ENCODE results near the gene INSIG1. TPM values are rescaled to one million over a fixed set of nuclear protein-coding genes. Genes with fewer than 3 reads are reported as not detected.
A peak's percentile ranks its signal among the peaks of the same experiment; 100 is the strongest.

INSIG1 gene
- total and polyA plus RNA-seq, 4 donors: 14.1 to 48.3 (median 26.1) TPM

- DNase-seq (no peak), ATAC-seq (ENCODE audit: low FRiP score) (no peak)
- Histone ChIP-seq H3K4me3 (ENCODE audit: low read length in 2 of 2) (no peak overlapping the region), H3K4me1 (ENCODE audit: control insufficient read depth in 1 of 2, insufficient read depth in 2 of 2, low read length in 2 of 2) (no peaks in the 10 kb centered on the region), H3K27me3 (ENCODE audit: control insufficient read depth in 1 of 2, insufficient read depth in 2 of 2, low read length in 1 of 2) (no peaks in the 10 kb centered on the region), H3K36me3 (ENCODE audit: control insufficient read depth in 1 of 2, insufficient read depth in 2 of 2, low read length in 1 of 2) (no peaks in the 10 kb centered on the region), H3K27ac (ENCODE audit: low read depth in 1 of 2, low read length in 2 of 2) (no peak overlapping the region), H3K9me3 (ENCODE audit: control insufficient read depth, low read length) (no peaks in the 10 kb centered on the region)
- WGBS, 2 donors: 89 to 90% methylated on average over 8 of the region's 8 CpGs
- intact Hi-C loops (cut with DNase I): loop anchor here in 1 of 2 donors (10.0 kb wide), 1 partner anchor 289 kb away; the partner anchor contains the start of gene PAXIP1
These were observed 3.8 kb upstream of the INSIG1 start for GRCh38 chr7:155293721-155294510.

- Histone ChIP-seq H3K4me3 (ENCODE audit: low read length in 2 of 2) (no peak overlapping the region), H3K4me1 (ENCODE audit: control insufficient read depth in 1 of 2, insufficient read depth in 2 of 2, low read length in 2 of 2) (no peaks in the 10 kb centered on the region), H3K27me3 (ENCODE audit: control insufficient read depth in 1 of 2, insufficient read depth in 2 of 2, low read length in 1 of 2) (no peaks in the 10 kb centered on the region), H3K36me3 (ENCODE audit: control insufficient read depth in 1 of 2, insufficient read depth in 2 of 2, low read length in 1 of 2) (no peaks in the 10 kb centered on the region), H3K27ac (ENCODE audit: low read depth in 1 of 2, low read length in 2 of 2) (no peak overlapping the region), H3K9me3 (ENCODE audit: control insufficient read depth, low read length) (no peaks in the 10 kb centered on the region)
- no peak for ATAC-seq (ENCODE audit: low FRiP score)
- WGBS, 2 donors: 74 to 79% methylated on average over 6 of the region's 6 CpGs
- no peak for DNase-seq
- intact Hi-C loops (cut with DNase I): loop anchor here in 1 of 2 donors (10.0 kb wide), 1 partner anchor 290 kb away; the partner anchor contains the start of gene PAXIP1
These were observed 3.2 kb upstream of the INSIG1 start for GRCh38 chr7:155294511-155294778.

GRCh38 chr7:155295511-155295910, 2.2 kb upstream of the INSIG1 start:
- H3K4me3 ChIP-seq (ENCODE audit: low read length in 2 of 2): no peak overlapping the region
- H3K27me3 ChIP-seq (ENCODE audit: control insufficient read depth in 1 of 2, insufficient read depth in 2 of 2, low read length in 1 of 2): no peaks in the 10 kb centered on the region
- H3K27ac ChIP-seq (ENCODE audit: low read depth in 1 of 2, low read length in 2 of 2): no peak overlapping the region
- DNase-seq: no peak
- intact Hi-C loops (cut with DNase I): loop anchor here (5.0 to 10.0 kb wide), 3 partner anchors 38 to 347 kb away; partner anchors contain the start of genes PAXIP1 (in 1 of the 2) and RBM33 (in 1 of the 2)
- no peak for ATAC-seq (ENCODE audit: low FRiP score)
- no peaks in the 10 kb centered on the region for H3K4me1 ChIP-seq (ENCODE audit: control insufficient read depth in 1 of 2, insufficient read depth in 2 of 2, low read length in 2 of 2)
- H3K36me3 ChIP-seq (ENCODE audit: control insufficient read depth in 1 of 2, insufficient read depth in 2 of 2, low read length in 1 of 2): no peaks in the 10 kb centered on the region
- 93 to 94% methylated on average over 7 of the region's 7 CpGs for WGBS, 2 donors
- H3K9me3 ChIP-seq (ENCODE audit: control insufficient read depth, low read length): no peaks in the 10 kb centered on the region

GRCh38 chr7:155296006-155296787, 1.5 kb upstream of the INSIG1 start:
- intact Hi-C loops (cut with DNase I): loop anchor here (2.0 to 10.0 kb wide), 5 partner anchors 39 to 346 kb away; partner anchors contain the start of genes PAXIP1 (in 2 of the 2) and RBM33 (in 1 of the 2)
- ATAC-seq (ENCODE audit: low FRiP score) (no peak), DNase-seq (no peak)
- no peaks in the 10 kb centered on the region for H3K9me3 ChIP-seq (ENCODE audit: control insufficient read depth, low read length)
- no peak overlapping the region for H3K4me3 ChIP-seq (ENCODE audit: low read length in 2 of 2)
- no peak overlapping the region for H3K27ac ChIP-seq (ENCODE audit: low read depth in 1 of 2, low read length in 2 of 2)
- no peaks in the 10 kb centered on the region for H3K36me3 ChIP-seq (ENCODE audit: control insufficient read depth in 1 of 2, insufficient read depth in 2 of 2, low read length in 1 of 2)
- H3K27me3 ChIP-seq (ENCODE audit: control insufficient read depth in 1 of 2, insufficient read depth in 2 of 2, low read length in 1 of 2): no peaks in the 10 kb centered on the region
- WGBS, 2 donors: 86 to 90% methylated on average over 18 of the region's 18 CpGs
- no peaks in the 10 kb centered on the region for H3K4me1 ChIP-seq (ENCODE audit: control insufficient read depth in 1 of 2, insufficient read depth in 2 of 2, low read length in 2 of 2)

- Histone ChIP-seq H3K9me3 (ENCODE audit: control insufficient read depth, low read length) (no peaks in the 10 kb centered on the region), H3K4me3 (ENCODE audit: low read length in 2 of 2) (peak overlapping the region; percentile 37 to 78), H3K27ac (ENCODE audit: low read depth in 1 of 2, low read length in 2 of 2) (peak overlapping the region in 1 of 2 donors; percentile 53), H3K27me3 (ENCODE audit: control insufficient read depth in 1 of 2, insufficient read depth in 2 of 2, low read length in 1 of 2) (no peaks in the 10 kb centered on the region), H3K4me1 (ENCODE audit: control insufficient read depth in 1 of 2, insufficient read depth in 2 of 2, low read length in 2 of 2) (no peaks in the 10 kb centered on the region), H3K36me3 (ENCODE audit: control insufficient read depth in 1 of 2, insufficient read depth in 2 of 2, low read length in 1 of 2) (no peaks in the 10 kb centered on the region)
- 5 to 8% methylated on average over 49 to 57 of the region's 57 CpGs for WGBS, 2 donors
- peak; percentile 77 for ATAC-seq (ENCODE audit: low FRiP score)
- DNase-seq: peak; percentile 77 to 90
- intact Hi-C loops (cut with DNase I): loop anchor here (2.0 to 10.0 kb wide), 5 partner anchors 40 to 345 kb away; partner anchors contain the start of genes PAXIP1 (in 2 of the 2) and RBM33 (in 1 of the 2)
These were observed 726 bp upstream of the INSIG1 start for GRCh38 chr7:155296788-155297516.

GRCh38 chr7:155298288-155298833, 683 bp downstream of the INSIG1 start:
- no peaks in the 10 kb centered on the region for H3K9me3 ChIP-seq (ENCODE audit: control insufficient read depth, low read length)
- peak overlapping the region; percentile 30 to 68 for H3K4me3 ChIP-seq (ENCODE audit: low read length in 2 of 2)
- intact Hi-C loops (cut with DNase I): loop anchor here (5.0 to 10.0 kb wide), 3 partner anchors 41 to 344 kb away; partner anchors contain the start of genes PAXIP1 (in 1 of the 2) and RBM33 (in 1 of the 2)
- H3K4me1 ChIP-seq (ENCODE audit: control insufficient read depth in 1 of 2, insufficient read depth in 2 of 2, low read length in 2 of 2): no peaks in the 10 kb centered on the region
- H3K27ac ChIP-seq (ENCODE audit: low read depth in 1 of 2, low read length in 2 of 2): peak overlapping the region in 1 of 2 donors; percentile 20
- H3K36me3 ChIP-seq (ENCODE audit: control insufficient read depth in 1 of 2, insufficient read depth in 2 of 2, low read length in 1 of 2): peaks cover 0 to 2% of the 10 kb centered on the region in 2 donors
- DNase-seq (no peak), ATAC-seq (ENCODE audit: low FRiP score) (peak; percentile 1)
- no peaks in the 10 kb centered on the region for H3K27me3 ChIP-seq (ENCODE audit: control insufficient read depth in 1 of 2, insufficient read depth in 2 of 2, low read length in 1 of 2)
- WGBS, 2 donors: 1 to 2% methylated on average over 26 to 34 of the region's 34 CpGs

GRCh38 chr7:155298834-155299534, 1.3 kb downstream of the INSIG1 start:
- Histone ChIP-seq H3K4me1 (ENCODE audit: control insufficient read depth in 1 of 2, insufficient read depth in 2 of 2, low read length in 2 of 2) (no peaks in the 10 kb centered on the region), H3K27me3 (ENCODE audit: control insufficient read depth in 1 of 2, insufficient read depth in 2 of 2, low read length in 1 of 2) (no peaks in the 10 kb centered on the region), H3K9me3 (ENCODE audit: control insufficient read depth, low read length) (no peaks in the 10 kb centered on the region), H3K27ac (ENCODE audit: low read depth in 1 of 2, low read length in 2 of 2) (peak overlapping the region in 1 of 2 donors; percentile 20), H3K36me3 (ENCODE audit: control insufficient read depth in 1 of 2, insufficient read depth in 2 of 2, low read length in 1 of 2) (peaks cover 0 to 3% of the 10 kb centered on the region in 2 donors), H3K4me3 (ENCODE audit: low read length in 2 of 2) (peak overlapping the region; percentile 30 to 68)
- DNase-seq: peak; percentile 97 to 98
- intact Hi-C loops (cut with DNase I): loop anchor here (5.0 to 10.0 kb wide), 3 partner anchors 42 to 343 kb away; partner anchors contain the start of genes PAXIP1 (in 1 of the 2) and RBM33 (in 1 of the 2)
- 0% methylated on average over 27 of the region's 27 CpGs for WGBS, 2 donors
- ATAC-seq (ENCODE audit: low FRiP score): peak; percentile 90
